RWPE2 (cell line): ENCODE measurements around the gene HELZ2.

Source experiments
- ATAC-seq: fragments of 200-7000 bp; cut with Tn5 transposase; 3 replicates; pipeline ENCODE4 v1.9.1; 2021; ENCODE audit warnings: low read depth
- DNase-seq: peaks from one replicate; pipeline ENCODE4 v3.0.0-alpha.2; 2020; ENCODE audit warnings: low spot score
- H3K27ac ChIP-seq: fragments of 450-650 bp; 2 replicates; pipeline ENCODE4 v1.5.1; 2017; ENCODE audit warnings: mild to moderate bottlenecking; ENCODE audit not compliant: poor library complexity, severe bottlenecking
- H3K27me3 ChIP-seq: fragments of 250-450 bp; sonication (Bioruptor Pico); 2 replicates; pipeline ENCODE4 v1.5.1; 2021; ENCODE audit warnings: mild to moderate bottlenecking, moderate library complexity; ENCODE audit not compliant: insufficient read depth, poor library complexity, severe bottlenecking
- H3K36me3 ChIP-seq: fragments of 250-450 bp; sonication (Bioruptor Pico); 2 replicates; pipeline ENCODE4 v1.5.1; 2020; ENCODE audit warnings: low read depth, mild to moderate bottlenecking, moderate library complexity
- H3K4me1 ChIP-seq: fragments of 250-450 bp; sonication (Bioruptor Pico); 2 replicates; pipeline ENCODE4 v1.5.1; 2021; ENCODE audit warnings: mild to moderate bottlenecking, moderate library complexity; ENCODE audit not compliant: insufficient read depth, poor library complexity, severe bottlenecking
- H3K4me3 ChIP-seq: fragments of 250-450 bp; sonication (Bioruptor Pico); 2 replicates; pipeline ENCODE4 v1.5.1; 2021; ENCODE audit warnings: mild to moderate bottlenecking, moderate library complexity; ENCODE audit not compliant: severe bottlenecking
- H3K9me3 ChIP-seq: fragments of 250-450 bp; sonication (Bioruptor Pico); 2 replicates; pipeline ENCODE4 v1.5.1; 2021; ENCODE audit warnings: mild to moderate bottlenecking, moderate library complexity; ENCODE audit not compliant: severe bottlenecking
- TF ChIP-seq, protein P1 (sequence below): fragments of 450-650 bp; IDR thresholded peaks from one replicate; pipeline ENCODE4 v1.5.1; 2017; ENCODE audit warnings: mild to moderate bottlenecking, moderate library complexity; ENCODE audit not compliant: poor library complexity, severe bottlenecking

The HELZ2 gene

DNA sequence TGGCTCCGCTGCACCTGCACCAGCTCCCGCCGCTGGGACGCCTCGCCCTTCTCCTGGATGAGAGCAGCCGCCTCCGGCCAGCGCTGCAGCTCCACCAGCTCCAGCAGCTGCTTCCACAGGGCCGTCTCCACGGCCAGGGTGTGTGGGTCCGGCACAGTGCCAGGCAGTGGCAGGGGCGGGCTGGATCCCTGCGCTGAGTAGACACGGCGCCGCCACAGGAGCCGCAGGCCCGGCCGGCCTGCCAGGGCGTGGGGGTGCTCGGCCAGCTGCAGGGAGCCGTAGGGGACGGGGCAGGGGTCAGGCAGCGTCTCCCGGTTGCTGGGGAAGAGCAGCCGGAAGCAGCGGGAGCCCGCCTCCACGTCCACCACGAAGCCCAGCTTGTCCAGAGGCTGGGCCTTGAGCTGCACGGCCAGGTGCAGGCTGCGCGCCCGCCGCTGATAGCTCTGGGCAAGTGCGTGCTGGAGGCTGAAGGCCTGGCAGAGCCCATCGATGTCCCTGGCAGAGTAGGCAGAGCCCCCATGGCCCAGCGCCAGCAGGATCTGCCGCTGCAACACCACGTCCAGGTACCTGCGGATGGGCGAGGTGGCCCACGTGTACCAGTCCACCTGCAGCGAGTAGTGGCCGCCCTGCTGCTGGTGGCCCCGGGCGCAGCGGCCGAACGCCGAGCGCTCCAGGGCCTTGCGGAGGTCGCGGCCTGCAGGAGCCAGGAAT is 10.7 kb downstream of the HELZ2 start:
- Histone ChIP-seq H3K27me3 (no peaks in the 10 kb centered on the region), H3K4me1 (no peaks in the 10 kb centered on the region), H3K27ac (no peak overlapping the region), H3K9me3 (no peaks in the 10 kb centered on the region), H3K36me3 (peaks cover 61% of the 10 kb centered on the region), H3K4me3 (no peak overlapping the region)
- ATAC-seq, result no peak
- peak; percentile 88 for DNase-seq
- TF ChIP-seq, protein P1, sequence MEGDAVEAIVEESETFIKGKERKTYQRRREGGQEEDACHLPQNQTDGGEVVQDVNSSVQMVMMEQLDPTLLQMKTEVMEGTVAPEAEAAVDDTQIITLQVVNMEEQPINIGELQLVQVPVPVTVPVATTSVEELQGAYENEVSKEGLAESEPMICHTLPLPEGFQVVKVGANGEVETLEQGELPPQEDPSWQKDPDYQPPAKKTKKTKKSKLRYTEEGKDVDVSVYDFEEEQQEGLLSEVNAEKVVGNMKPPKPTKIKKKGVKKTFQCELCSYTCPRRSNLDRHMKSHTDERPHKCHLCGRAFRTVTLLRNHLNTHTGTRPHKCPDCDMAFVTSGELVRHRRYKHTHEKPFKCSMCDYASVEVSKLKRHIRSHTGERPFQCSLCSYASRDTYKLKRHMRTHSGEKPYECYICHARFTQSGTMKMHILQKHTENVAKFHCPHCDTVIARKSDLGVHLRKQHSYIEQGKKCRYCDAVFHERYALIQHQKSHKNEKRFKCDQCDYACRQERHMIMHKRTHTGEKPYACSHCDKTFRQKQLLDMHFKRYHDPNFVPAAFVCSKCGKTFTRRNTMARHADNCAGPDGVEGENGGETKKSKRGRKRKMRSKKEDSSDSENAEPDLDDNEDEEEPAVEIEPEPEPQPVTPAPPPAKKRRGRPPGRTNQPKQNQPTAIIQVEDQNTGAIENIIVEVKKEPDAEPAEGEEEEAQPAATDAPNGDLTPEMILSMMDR, result no peak

DNA sequence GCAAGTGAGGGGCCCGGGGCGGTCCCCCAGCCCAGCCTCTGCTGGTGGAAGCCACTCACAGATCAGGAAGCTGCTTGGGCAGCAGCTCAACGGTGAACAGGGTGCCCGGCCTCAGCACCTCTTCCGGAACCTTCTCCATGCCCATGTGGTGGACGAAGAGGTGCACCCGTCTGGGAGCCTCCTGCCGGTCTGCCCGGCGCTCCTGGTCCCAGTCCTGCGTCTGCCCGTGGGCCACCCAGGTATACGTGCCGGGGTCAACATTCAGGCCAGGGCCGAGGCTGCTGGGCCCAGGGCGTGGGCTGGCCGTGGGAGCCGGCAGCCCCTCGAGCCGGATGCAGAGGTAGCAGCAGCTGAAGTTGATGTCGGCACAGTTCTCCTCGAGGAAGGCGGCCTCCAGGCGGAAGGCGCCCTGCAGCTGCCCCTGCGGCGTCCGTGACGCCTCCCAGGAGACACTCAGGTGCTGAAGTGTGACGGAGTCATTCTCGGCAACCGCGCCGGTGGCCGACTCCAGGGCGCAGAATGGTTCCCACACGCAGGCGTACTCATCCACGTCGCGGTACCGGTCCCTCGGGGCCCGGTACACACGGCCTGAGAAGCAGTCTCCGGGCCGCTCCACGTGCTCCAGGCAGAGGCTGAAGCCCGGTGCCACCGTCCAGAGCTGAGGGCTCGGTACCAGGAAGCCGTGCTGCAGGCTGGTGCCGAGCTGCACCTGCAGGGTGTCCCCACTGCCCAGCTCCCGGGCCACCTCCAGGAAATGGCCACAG is 11.4 kb downstream of the HELZ2 start:
- peaks cover 53% of the 10 kb centered on the region for H3K36me3 ChIP-seq
- H3K4me3 ChIP-seq, result no peak overlapping the region
- ATAC-seq (no peak), DNase-seq (peak; percentile 87)
- no peak overlapping the region for H3K27ac ChIP-seq
- H3K9me3 ChIP-seq, result no peaks in the 10 kb centered on the region
- H3K4me1 ChIP-seq, result no peaks in the 10 kb centered on the region
- TF ChIP-seq, protein P1, result no peak
- H3K27me3 ChIP-seq, result no peaks in the 10 kb centered on the region

DNA sequence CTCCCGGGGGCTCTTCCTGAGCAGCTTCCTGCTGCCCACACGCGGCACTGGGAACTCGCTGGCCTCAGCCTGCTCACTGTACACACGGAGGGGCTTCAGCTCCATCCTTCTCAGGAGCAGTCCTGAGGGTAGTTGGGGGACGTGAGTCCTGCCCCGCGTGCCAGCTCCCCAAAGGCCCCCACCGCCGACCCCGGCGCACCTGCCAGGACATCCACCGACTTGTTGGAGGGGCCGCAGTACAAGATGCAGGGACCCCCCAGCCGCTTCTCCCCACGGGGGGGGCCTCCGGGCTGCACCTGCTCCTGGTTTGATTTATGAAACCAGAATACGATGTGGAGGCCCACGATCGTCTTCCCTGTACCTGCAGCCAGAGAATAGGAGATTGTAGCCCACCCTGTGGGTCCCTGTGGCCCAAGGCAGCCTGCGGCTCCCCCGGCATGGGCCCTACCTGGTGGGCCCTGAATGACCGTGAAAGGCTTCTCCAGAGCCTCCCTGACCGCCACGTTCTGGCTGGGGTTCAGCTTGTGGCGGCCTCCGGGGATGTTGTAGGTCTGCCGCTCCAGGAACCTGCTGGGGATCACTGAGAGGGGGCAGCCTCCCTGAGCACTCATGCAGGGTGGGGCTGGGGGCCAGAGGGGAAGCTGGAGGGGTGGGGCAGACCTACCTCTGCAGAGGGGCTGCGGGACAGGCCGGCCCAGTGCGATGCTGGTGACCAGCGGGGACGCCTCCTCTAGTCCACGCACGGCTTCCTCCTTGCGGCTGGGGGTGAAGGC is 12.2 kb downstream of the HELZ2 start:
- Histone ChIP-seq H3K4me1 (no peaks in the 10 kb centered on the region), H3K27me3 (no peaks in the 10 kb centered on the region), H3K36me3 (peaks cover 47% of the 10 kb centered on the region), H3K9me3 (no peaks in the 10 kb centered on the region), H3K4me3 (no peak overlapping the region), H3K27ac (no peak overlapping the region)
- no peak for ATAC-seq
- DNase-seq, result peak; percentile 89
- TF ChIP-seq, protein P1, result no peak

DNA sequence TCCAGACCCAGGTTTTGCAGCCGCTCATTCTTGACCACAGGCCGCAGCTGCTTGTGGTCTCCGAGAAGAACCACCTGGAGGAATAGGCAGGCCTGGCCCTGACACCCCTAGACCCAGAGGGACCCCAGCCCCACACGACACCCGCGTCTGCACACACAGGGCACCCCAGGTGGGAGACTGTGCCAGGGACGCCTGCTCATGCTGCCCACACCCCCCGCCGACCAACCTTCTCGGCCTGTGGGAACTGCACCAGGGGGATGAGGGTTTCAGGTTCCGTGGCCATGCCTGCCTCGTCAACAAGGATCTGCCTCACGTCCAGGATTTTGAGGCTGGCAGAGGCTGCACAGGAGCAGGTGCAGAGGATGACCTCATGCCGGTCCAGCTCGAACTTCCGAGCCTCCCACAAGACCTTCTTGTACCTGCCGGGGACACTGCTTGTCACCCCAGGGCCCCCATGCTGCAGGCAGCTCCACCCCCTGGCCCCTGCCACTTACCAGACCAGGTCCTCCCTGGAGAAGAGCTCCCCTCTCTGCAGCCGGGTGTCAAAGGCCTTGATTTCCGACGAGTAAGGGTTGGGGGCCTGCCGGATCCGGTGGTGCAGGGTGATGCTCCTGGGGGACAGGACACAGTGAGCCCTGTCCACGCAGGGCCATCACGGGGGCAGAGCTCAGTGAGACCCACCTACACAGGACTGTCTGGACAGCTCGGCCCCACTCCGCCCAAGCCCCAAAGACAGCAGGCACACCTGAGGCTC is 13.0 kb downstream of the HELZ2 start:
- H3K27me3 ChIP-seq, result no peaks in the 10 kb centered on the region
- H3K36me3 ChIP-seq, result peaks cover 43% of the 10 kb centered on the region
- H3K9me3 ChIP-seq, result no peaks in the 10 kb centered on the region
- TF ChIP-seq, protein P1, result no peak
- DNase-seq (peak; percentile 88), ATAC-seq (no peak)
- H3K27ac ChIP-seq, result no peak overlapping the region
- no peaks in the 10 kb centered on the region for H3K4me1 ChIP-seq
- no peak overlapping the region for H3K4me3 ChIP-seq
